HEK293T (cell line): ENCODE measurements around the gene HAS3.

Source experiments
- ARNT ChIP-seq: fragments of 450-650 bp; IDR thresholded peaks from 2 replicates; pipeline ENCODE4 v1.6.1; 2017; ENCODE audit warnings: mild to moderate bottlenecking
- L3MBTL2 ChIP-seq: fragments of 450-650 bp; conservative IDR thresholded peaks from 2 replicates; pipeline ENCODE4 v1.6.1; 2016; ENCODE audit warnings: mild to moderate bottlenecking
- LEF1 ChIP-seq: fragments of 450-650 bp; IDR thresholded peaks from 2 replicates; pipeline ENCODE4 v1.6.1; 2017; ENCODE audit warnings: mild to moderate bottlenecking, borderline replicate concordance
- TARDBP ChIP-seq: fragments of 450-650 bp; IDR thresholded peaks from 2 replicates; pipeline ENCODE4 v1.6.1; 2016

DNA sequence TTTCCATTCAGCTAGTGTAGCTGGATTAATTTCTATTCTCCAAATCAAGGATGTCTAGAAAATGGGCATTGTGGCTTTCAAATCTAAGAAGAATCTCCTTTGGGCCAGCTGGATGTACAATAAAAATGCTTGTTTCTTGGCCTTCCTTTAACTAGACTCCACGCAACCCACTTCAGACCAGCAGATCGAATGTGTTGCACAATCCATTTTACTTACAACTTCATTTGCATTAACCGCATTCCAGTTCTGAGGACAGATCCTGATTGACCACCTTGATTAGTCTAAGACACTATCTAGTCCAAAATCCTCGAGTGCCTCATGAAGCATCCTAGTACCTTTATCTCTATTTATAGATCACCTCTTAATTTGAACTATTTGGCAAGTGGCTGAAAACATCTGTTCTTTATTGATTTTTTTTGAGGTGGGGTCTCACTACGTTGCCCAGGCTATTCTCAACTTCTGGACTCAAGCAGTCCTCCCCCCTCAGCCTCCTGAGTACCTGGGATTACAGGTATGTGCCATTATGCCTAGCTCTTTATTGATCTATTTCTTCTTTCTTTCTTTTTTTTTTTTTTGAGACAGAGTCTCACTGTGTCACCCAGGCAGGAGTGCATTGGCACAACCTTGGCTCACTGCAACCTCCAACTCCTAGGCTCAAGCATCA, 20.3 kb upstream of the HAS3 start:
- TF ChIP-seq TARDBP (no peak), ARNT (no peak), L3MBTL2 (no peak), LEF1 (no peak)
